ENCODE results near the gene ADAMTSL3.

The ADAMTSL3 gene

GRCh38 chr15:83855956-83856355 lies 202.0 kb downstream of the ADAMTSL3 start:
- H3K27ac ChIP-seq, result peak overlapping the region; percentile 63
- no peak for TF ChIP-seq CTCF (conservative IDR thresholded peaks at IDR 0.05)

DNA sequence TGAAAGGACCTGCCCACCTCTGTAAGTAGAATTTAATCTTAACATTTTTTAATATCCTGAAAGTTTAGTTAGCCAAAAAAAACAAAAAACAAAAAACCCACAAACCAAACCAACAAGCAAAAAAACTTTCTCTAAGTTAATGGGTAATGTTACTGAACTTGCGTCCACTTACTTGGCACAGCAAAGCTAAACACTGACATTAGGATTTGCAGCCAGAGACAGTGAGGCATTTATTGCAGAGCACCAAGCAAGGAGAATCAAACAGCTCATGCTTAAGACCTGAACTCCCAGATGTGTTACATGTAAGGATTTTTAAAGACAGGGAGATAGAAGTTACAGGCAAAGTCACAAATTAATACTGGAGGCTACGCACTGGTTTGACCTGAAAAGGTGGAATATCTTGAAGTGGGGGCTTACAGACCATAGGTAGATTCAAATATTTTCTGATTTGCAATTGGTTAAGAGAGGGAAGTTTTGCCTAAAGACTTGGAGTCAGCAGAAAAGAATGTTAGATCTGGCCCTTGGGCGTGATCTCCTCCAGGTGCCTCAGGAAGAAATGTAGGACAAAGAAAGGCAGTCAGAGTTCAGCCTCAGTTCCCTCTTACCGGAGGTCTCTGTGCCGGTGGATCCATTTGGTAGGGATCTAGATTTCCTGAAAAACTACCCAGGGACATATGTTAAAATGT lies 205.0 kb downstream of the ADAMTSL3 start:
- no peak overlapping the region for H3K27ac ChIP-seq
- TF ChIP-seq CTCF (conservative IDR thresholded peaks at IDR 0.05), result no peak

DNA sequence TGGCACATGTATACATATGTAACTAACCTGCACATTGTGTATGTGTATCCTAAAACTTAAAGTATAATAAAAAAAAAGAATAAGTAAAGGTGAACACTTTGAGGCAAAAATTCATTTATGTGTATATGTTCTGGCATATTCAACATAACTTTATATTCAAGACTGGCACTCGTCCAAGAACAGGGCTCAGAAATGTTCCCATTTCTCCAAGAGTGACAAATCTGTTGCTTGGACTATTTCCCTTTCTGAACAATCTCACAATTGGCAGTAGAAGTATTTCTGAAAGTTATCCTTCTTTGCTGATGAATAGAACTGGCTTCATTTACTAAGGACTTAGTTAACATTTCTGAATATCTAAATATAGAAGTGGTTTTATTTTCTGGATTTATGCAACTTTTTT lies 212.8 kb downstream of the ADAMTSL3 start:
- H3K27ac ChIP-seq, result no peak overlapping the region
- no peak for TF ChIP-seq CTCF (conservative IDR thresholded peaks at IDR 0.05)

DNA sequence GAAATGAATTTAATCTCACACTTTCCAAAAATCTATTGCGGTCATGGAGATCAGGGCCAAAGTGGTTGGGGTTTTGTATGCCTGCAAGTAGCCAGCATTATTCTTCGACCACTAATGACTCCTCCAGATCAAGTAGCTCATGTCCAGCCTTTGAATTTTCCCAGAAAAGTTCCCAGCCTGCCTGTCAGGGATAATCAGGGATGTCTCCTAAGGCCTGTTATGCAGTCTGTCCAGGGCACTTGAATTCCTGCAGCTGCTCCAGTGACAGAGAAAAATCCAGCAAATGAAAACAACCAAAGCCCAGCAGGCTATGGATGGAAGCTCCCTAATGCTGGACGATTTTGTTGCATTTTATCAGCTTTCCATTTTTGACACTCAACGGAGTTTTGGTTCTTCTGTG lies 215.4 kb downstream of the ADAMTSL3 start:
- no peak for TF ChIP-seq CTCF (conservative IDR thresholded peaks at IDR 0.05)
- H3K27ac ChIP-seq, result no peak overlapping the region

- H3K27ac ChIP-seq, result no peak overlapping the region
- TF ChIP-seq CTCF (conservative IDR thresholded peaks at IDR 0.05), result no peak
Measured at GRCh38 chr15:83871808-83872559, 218.1 kb downstream of the ADAMTSL3 start.

DNA sequence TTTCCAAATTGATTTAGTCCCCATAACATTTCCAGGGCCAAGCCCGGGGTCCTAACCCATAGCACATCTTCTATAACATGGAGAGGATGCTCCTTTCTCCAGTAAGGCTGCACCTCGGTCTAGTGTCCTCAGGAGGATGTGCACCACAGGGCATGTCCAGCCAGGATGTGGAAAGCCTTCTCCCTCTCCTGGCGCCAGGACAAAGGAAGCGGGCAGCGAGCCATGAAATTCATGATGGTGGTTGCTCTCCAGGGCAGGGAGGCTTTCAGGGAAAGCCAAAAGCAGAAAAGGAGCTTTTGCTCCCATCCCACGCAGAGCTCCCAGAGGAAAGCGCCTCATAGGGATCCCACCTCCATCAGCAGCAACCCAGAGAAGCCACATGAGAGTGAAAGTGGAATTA lies 220.0 kb downstream of the ADAMTSL3 start:
- TF ChIP-seq CTCF (conservative IDR thresholded peaks at IDR 0.05), result no peak
- no peak overlapping the region for H3K27ac ChIP-seq

DNA sequence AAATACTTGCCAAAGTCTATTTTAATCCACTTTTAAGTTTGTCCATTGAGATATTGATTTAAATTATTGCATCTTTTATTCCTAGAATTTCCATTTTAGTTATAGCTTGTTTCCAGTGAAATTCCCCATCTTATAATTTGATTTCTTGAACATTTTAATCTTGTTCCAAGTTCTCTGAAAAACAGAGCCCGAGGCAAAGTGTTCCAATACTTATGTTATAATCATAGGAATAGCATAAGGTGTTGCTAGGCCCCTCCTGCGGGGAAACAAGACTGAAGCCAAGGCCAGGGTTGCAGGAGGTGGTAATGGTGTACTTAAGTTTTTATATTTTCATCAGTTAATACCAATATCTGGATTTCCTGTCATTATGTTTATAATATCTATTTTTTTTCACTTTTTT lies 226.6 kb downstream of the ADAMTSL3 start:
- TF ChIP-seq CTCF (conservative IDR thresholded peaks at IDR 0.05), result no peak
- no peak overlapping the region for H3K27ac ChIP-seq
